Body of pancreas (tissue), 4 donors: Measurements from ENCODE around the gene PTPRN2.

ENCODE experiments used
- POLR2A ChIP-seq, 3 donors: fragments of 450-650 bp; IDR thresholded peaks; one replicate each; pipeline ENCODE4 v1.6.1; 2016; ENCODE audit warnings: antibody characterized with exemption in 3 of 3, mild to moderate bottlenecking in 2 of 3
- TF ChIP-seq, protein P1 (sequence below), 7 experiments: fragments of 450-650 bp in 4 of 7; fragments of 200-600 bp in 3 of 7; sonication (generic) in 3 of 7; IDR thresholded peaks; one replicate each; pipeline ENCODE4 v1.5.1; 2016 to 2019; ENCODE audit warnings: antibody characterized with exemption in 7 of 7

GRCh38 chr7:158311791-158312190 lies 275.8 kb downstream of the PTPRN2 start:
- TF ChIP-seq, protein P1, sequence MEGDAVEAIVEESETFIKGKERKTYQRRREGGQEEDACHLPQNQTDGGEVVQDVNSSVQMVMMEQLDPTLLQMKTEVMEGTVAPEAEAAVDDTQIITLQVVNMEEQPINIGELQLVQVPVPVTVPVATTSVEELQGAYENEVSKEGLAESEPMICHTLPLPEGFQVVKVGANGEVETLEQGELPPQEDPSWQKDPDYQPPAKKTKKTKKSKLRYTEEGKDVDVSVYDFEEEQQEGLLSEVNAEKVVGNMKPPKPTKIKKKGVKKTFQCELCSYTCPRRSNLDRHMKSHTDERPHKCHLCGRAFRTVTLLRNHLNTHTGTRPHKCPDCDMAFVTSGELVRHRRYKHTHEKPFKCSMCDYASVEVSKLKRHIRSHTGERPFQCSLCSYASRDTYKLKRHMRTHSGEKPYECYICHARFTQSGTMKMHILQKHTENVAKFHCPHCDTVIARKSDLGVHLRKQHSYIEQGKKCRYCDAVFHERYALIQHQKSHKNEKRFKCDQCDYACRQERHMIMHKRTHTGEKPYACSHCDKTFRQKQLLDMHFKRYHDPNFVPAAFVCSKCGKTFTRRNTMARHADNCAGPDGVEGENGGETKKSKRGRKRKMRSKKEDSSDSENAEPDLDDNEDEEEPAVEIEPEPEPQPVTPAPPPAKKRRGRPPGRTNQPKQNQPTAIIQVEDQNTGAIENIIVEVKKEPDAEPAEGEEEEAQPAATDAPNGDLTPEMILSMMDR (IDR thresholded peaks at IDR 0.05), result no peak
- no peak for TF ChIP-seq POLR2A (IDR thresholded peaks at IDR 0.05)
